ENCODE results near the gene NRARP. TPM values are rescaled to one million over a fixed set of nuclear protein-coding genes. Genes with fewer than 3 reads are reported as not detected.

NRARP gene
- total and polyA plus RNA-seq, 2 of the 13 experiments (the other 11 are each of a cell fraction or from before 2014, with no cell fraction given) = 0.22 to 0.46 TPM

DNA sequence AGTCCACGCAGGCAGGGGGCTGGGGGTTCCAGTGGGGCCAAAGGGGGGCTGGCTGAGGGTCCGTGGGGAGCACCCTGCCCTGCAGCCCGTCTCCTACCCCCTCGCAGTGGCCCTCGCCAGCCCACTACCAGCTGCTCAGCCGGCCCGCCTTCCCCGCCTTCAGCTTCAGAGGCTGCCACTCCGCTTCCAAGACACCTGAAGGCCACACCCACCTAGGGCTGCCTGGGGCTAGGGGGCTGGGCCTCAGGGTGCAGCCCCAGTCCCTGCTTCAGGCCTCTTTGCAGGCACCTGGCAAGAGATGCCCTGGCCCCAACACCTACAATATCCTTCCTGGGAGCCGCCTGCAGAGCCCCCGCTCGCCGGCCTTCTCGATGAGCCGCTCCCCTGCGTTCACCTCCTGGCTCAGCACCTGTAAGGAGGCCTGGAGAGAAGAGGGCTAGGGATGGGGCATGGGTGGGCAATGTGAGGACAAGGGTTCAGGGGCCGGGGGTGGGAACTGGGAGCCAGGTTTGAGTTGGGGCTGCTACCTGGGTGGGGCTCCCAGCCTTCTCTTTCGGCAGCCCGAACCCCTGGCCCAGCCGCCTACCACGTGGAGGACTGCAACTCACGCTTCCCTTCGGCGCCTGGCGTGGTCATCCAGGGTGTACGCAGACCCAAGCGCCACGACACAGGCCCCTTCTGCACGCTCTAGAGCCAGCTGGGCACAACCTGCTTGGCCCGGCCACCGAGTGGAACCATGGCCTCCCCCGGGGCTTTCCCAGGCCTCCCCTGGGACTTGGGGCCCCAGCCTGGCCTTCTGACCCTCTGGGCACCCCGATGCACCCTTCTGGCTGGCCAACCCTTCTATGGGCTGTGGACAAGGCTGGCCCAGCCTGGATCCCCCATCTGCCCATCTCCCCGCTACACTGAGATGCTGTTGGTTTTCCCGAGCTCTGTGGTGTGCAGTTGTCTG, 49.2 kb downstream of the NRARP start:
- ATAC-seq (no peak), FAIRE-seq (no peak), DNase-seq (ENCODE audit: low spot score) (no peak)
- POLR2A ChIA-PET = interaction anchor here (0.6 to 14.2 kb wide), 15 partner anchors 10 to 197 kb away, joined by 3 to 317 read pairs (median 6); partner anchors contain the start of genes ANAPC2, ENTPD8, SAPCD2 and SSNA1
- Histone ChIP-seq H3K4me2 (ENCODE audit: low read depth, low read length) (peak overlapping the region; percentile 79), H3K9me3 (ENCODE audit: low read length) (no peaks in the 10 kb centered on the region), H3K4me1 (ENCODE audit: insufficient read depth, low read length) (peaks cover 77% of the 10 kb centered on the region), H3K36me3 (replicated peaks in 1 of 2; ENCODE audit: control insufficient read depth in 1 of 2, insufficient read depth in 2 of 2, low read length in 2 of 2) (peaks cover 5 to 6% of the 10 kb centered on the region in 2 experiments; a peak in 3 of 5 replicates), H3K79me2 (ENCODE audit: insufficient read depth, low read length) (peaks cover 18% of the 10 kb centered on the region), H4K20me1 (ENCODE audit: insufficient read depth, low read length) (no peaks in the 10 kb centered on the region), H3K27ac (ENCODE audit: extremely low read length, insufficient read depth, low read length) (peak overlapping the region; percentile 80), H3K4me3 (replicated peaks in 1 of 3; ENCODE audit: insufficient read depth in 1 of 3, low read depth in 2 of 3, low read length in 3 of 3) (peak overlapping the region in 2 of 3 experiments; percentile 90 to 91; a peak in 3 of 6 replicates), H3K27me3 (ENCODE audit: control insufficient read depth in 1 of 2, insufficient read depth in 2 of 2, low read length in 2 of 2) (peaks cover 0 to 3% of the 10 kb centered on the region in 2 experiments; a peak in 1 of 5 replicates), H2AFZ (ENCODE audit: low read length) (no peak overlapping the region), H3K9ac (ENCODE audit: insufficient read depth, low read depth, low read length) (no peak overlapping the region)
- in situ Hi-C loops (cut with HindIII; ENCODE audit: extremely low pct_ligation_motif_present, low pct_unique_long_range_greater_than_20kb) = no loop called here
- no TSS peak for BruUV-seq (replicated peaks)
- intact Hi-C loops (cut with micrococcal nuclease; ENCODE audit: unreplicated experiment) = no loop called here
- CTCF ChIA-PET (ENCODE audit: low intra/inter-chr PET ratio, low total read pairs) = no interaction called here
- 55% methylated on average over 16 of the region's 35 CpGs for WGBS (ENCODE audit: low lambda C conversion rate)
- TF ChIP-seq ZSCAN29 (CRISPR knock-in tag; conservative IDR thresholded peaks at IDR 0.05) (no peak), SP4 (CRISPR knock-in tag; IDR thresholded peaks at IDR 0.05) (0 out of 2 replicates have a peak, but pooled peaks have one; percentile 14), ZNF225 (CRISPR knock-in tag; IDR thresholded peaks at IDR 0.05) (no peak), FOXO1 (CRISPR knock-in tag; IDR thresholded peaks at IDR 0.05) (no peak), ZNF235 (CRISPR knock-in tag; IDR thresholded peaks at IDR 0.05; ENCODE audit: borderline replicate concordance) (no peak), ZNF772 (CRISPR knock-in tag; IDR thresholded peaks at IDR 0.05) (peak; percentile 56; the same call in 1 of the 2 replicates), MEIS1 (CRISPR knock-in tag; IDR thresholded peaks at IDR 0.05; ENCODE audit: borderline replicate concordance) (peak; percentile 18; the same call in 1 of the 2 replicates)
- TF ChIP-seq, protein P1, sequence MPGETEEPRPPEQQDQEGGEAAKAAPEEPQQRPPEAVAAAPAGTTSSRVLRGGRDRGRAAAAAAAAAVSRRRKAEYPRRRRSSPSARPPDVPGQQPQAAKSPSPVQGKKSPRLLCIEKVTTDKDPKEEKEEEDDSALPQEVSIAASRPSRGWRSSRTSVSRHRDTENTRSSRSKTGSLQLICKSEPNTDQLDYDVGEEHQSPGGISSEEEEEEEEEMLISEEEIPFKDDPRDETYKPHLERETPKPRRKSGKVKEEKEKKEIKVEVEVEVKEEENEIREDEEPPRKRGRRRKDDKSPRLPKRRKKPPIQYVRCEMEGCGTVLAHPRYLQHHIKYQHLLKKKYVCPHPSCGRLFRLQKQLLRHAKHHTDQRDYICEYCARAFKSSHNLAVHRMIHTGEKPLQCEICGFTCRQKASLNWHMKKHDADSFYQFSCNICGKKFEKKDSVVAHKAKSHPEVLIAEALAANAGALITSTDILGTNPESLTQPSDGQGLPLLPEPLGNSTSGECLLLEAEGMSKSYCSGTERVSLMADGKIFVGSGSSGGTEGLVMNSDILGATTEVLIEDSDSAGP (CRISPR knock-in tag; IDR thresholded peaks at IDR 0.05; ENCODE audit: borderline replicate concordance) = 0 out of 2 replicates have a peak, but pooled peaks have one; percentile 10
- TF ChIP-seq, protein P2, sequence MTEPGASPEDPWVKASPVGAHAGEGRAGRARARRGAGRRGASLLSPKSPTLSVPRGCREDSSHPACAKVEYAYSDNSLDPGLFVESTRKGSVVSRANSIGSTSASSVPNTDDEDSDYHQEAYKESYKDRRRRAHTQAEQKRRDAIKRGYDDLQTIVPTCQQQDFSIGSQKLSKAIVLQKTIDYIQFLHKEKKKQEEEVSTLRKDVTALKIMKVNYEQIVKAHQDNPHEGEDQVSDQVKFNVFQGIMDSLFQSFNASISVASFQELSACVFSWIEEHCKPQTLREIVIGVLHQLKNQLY (CRISPR knock-in tag; IDR thresholded peaks at IDR 0.05) = no peak
- TF ChIP-seq, protein P3, sequence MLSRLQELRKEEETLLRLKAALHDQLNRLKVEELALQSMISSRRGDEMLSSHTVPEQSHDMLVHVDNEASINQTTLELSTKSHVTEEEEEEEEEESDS (CRISPR knock-in tag; IDR thresholded peaks at IDR 0.05; ENCODE audit: borderline replicate concordance) = no peak
- TF ChIP-seq, protein P4, sequence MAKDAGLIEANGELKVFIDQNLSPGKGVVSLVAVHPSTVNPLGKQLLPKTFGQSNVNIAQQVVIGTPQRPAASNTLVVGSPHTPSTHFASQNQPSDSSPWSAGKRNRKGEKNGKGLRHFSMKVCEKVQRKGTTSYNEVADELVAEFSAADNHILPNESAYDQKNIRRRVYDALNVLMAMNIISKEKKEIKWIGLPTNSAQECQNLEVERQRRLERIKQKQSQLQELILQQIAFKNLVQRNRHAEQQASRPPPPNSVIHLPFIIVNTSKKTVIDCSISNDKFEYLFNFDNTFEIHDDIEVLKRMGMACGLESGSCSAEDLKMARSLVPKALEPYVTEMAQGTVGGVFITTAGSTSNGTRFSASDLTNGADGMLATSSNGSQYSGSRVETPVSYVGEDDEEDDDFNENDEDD (CRISPR knock-in tag; IDR thresholded peaks at IDR 0.05; ENCODE audit: borderline replicate concordance) = no peak
- TF ChIP-seq, protein P5, sequence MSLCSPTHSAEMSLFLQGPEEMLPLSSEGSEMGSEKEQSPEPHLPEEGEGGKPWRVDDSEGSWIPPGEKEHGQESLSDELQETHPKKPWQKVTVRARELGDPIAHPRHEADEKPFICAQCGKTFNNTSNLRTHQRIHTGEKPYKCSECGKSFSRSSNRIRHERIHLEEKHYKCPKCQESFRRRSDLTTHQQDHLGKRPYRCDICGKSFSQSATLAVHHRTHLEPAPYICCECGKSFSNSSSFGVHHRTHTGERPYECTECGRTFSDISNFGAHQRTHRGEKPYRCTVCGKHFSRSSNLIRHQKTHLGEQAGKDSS (CRISPR knock-in tag; IDR thresholded peaks at IDR 0.05; ENCODE audit: borderline replicate concordance, low read depth) = 0 out of 2 replicates have a peak, but pooled peaks have one; percentile 10
- TF ChIP-seq, protein P6, sequence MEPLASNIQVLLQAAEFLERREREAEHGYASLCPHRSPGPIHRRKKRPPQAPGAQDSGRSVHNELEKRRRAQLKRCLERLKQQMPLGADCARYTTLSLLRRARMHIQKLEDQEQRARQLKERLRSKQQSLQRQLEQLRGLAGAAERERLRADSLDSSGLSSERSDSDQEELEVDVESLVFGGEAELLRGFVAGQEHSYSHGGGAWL (CRISPR knock-in tag; IDR thresholded peaks at IDR 0.05) = no peak
- TF ChIP-seq, protein P7, sequence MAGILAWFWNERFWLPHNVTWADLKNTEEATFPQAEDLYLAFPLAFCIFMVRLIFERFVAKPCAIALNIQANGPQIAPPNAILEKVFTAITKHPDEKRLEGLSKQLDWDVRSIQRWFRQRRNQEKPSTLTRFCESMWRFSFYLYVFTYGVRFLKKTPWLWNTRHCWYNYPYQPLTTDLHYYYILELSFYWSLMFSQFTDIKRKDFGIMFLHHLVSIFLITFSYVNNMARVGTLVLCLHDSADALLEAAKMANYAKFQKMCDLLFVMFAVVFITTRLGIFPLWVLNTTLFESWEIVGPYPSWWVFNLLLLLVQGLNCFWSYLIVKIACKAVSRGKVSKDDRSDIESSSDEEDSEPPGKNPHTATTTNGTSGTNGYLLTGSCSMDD (CRISPR knock-in tag; IDR thresholded peaks at IDR 0.05) = no peak
